Stimulated activated effector memory CD8-positive, alpha-beta T cell treated with anti-CD3 and anti-CD28 coated beads, Interleukin-12 subunit alpha, Interleukin-12 subunit beta, amount 100 ng/mL, for 72 hours (primary cell): ENCODE results near the gene HMGCS2.

Source experiments
- ATAC-seq: fragments of 150-1000 bp; cut with Tn5 transposase; 2 replicates; pipeline ENCODE4 v1.10.0; 2021
- DNase-seq, 2 donors: peaks; one replicate each; pipeline ENCODE4 v3.0.0; 2021 to 2022; ENCODE audit warnings: low spot score in 2 of 2
- H3K27ac Mint-ChIP-seq: one replicate; pipeline ENCODE4 v1.8.0; 2022; ENCODE audit warnings: mild to moderate bottlenecking, mixed read lengths
- H3K36me3 Mint-ChIP-seq: one replicate; pipeline ENCODE4 v1.8.0; 2022; ENCODE audit warnings: mild to moderate bottlenecking, mixed read lengths
- H3K4me1 Mint-ChIP-seq: one replicate; pipeline ENCODE4 v1.8.0; 2022; ENCODE audit warnings: mixed read lengths
- H3K4me3 Mint-ChIP-seq: one replicate; pipeline ENCODE4 v1.8.0; 2022; ENCODE audit warnings: mild to moderate bottlenecking, mixed read lengths
- H3K9me3 Mint-ChIP-seq: one replicate; pipeline ENCODE4 v1.8.0; 2022; ENCODE audit warnings: mixed read lengths

HMGCS2 gene

DNA sequence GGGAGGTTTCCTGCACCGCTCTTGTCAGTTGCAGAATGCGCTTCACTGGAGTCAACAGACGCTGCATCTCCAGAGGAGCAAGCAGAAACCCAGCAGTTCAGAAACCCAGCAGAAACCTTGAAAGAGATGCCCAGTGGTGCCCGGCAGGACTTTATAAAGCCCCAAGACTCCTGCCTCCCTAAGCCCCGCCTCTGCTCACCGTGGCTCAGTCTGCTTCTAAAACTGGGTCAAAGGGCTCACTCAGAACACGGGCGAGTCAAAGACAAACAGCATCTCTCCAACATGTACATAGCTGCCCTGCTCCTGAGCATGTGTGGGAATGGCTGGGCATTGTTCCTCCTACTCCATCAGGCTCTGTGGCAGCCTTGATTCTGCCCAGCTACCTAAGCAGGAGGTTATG is at the start of gene HMGCS2:
HMGCS2 (minus strand) TSS at position 128 of the 400 bp plus-strand sequence; CDS start at position 67, 61 bp downstream.
- Mint-ChIP-seq H3K36me3 (no peaks in the 10 kb centered on the region), H3K27ac (no peak within 1 kb of the TSS), H3K4me1 (no peaks in the 10 kb centered on the region), H3K4me3 (no peak within 1 kb of the TSS), H3K9me3 (no peaks in the 10 kb centered on the region)
- ATAC-seq = peak; percentile 13
- DNase-seq = no peak

DNA sequence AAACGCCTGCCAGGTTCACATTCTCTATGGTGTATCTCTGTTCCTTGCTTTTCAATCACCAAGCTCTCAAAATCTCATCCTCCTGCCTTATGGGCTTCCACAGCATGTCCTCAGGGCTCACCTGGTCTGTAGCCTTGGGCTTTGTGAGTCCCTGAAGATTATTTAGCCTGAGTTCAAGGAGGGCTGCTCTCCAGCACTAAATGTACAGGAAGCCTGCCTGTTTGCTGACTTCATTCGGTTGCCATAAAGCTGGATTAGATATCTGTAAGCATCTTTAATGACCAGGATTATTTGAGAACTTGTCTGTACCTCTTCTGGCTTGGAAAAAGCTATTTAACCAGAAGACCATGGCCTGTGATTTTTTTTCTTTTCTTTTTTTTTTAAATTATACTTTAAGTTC is 49.5 kb upstream of the HMGCS2 start:
- Mint-ChIP-seq H3K27ac (no peak overlapping the region), H3K9me3 (peaks cover 3% of the 10 kb centered on the region), H3K4me1 (no peaks in the 10 kb centered on the region), H3K36me3 (no peaks in the 10 kb centered on the region), H3K4me3 (no peak overlapping the region)
- ATAC-seq (no peak), DNase-seq (no peak)

DNA sequence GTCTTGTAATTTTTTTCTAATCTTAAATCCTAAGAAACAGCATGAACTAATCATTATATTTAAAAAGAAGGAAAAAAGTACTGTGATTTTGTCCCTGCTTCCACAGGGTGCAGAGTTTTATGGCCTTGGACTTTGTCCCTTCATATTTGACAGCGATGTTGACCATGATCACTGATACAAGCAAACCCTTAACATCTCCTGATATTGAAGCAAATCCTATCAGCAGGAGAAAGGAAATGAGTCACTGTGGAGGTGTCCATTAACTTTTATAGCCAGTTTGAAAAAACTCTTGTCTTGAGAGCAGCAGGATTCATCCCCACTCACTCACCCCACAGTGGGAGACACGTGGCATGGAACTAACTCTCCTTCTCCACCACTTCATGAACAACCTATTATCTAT is 47.7 kb upstream of the HMGCS2 start:
- peak overlapping the region; percentile 30 for H3K27ac Mint-ChIP-seq
- peaks cover 3% of the 10 kb centered on the region for H3K9me3 Mint-ChIP-seq
- ATAC-seq (no peak), DNase-seq (peak in 1 of 2 donors; percentile 29)
- H3K36me3 Mint-ChIP-seq = no peaks in the 10 kb centered on the region
- no peak overlapping the region for H3K4me3 Mint-ChIP-seq
- no peaks in the 10 kb centered on the region for H3K4me1 Mint-ChIP-seq

DNA sequence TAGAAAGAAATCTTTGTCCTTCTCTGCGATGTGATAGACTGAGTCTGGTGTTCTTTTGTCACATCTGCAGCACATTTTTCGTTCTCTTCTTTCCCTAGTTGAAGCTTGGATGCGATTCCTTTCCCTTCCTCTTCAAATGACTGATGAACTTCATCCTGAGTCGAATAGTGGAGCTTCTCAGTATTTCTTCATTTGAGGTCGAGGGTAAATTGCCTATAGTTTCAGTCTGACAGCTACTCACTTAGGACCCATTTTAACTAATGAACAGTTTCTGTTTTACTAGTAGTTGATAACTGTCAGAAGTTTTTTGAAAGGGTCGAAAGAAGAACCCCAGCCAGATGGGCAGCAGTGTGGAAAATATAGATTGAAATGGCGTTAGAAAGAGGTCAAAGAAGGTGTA is 47.2 kb upstream of the HMGCS2 start:
- ATAC-seq (no peak), DNase-seq (peak in 1 of 2 donors; percentile 23)
- Mint-ChIP-seq H3K27ac (peak overlapping the region; percentile 30), H3K4me3 (no peak overlapping the region), H3K9me3 (peaks cover 3% of the 10 kb centered on the region), H3K36me3 (no peaks in the 10 kb centered on the region), H3K4me1 (no peaks in the 10 kb centered on the region)

DNA sequence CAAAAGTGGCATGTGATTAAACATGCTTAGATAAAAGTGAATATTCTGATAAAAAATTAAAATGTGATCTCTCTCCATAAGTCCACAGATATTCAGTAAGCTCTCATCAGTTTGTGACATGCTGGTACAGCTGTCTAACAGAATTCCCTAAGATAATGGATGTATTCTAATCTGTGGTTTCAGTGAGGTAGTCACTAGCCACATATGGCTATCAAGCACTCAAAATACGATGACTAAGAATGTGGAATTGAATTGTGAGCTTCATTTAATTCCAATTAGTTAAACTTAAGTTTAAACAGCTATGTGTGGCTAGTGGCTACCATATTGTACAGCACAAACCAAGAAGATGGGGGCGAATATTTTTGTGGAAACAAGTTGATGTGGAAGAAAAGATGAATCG is 46.7 kb upstream of the HMGCS2 start:
- H3K4me3 Mint-ChIP-seq = no peak overlapping the region
- H3K9me3 Mint-ChIP-seq = peaks cover 3% of the 10 kb centered on the region
- H3K36me3 Mint-ChIP-seq = no peaks in the 10 kb centered on the region
- no peaks in the 10 kb centered on the region for H3K4me1 Mint-ChIP-seq
- no peak for ATAC-seq
- no peak for DNase-seq
- H3K27ac Mint-ChIP-seq = no peak overlapping the region

DNA sequence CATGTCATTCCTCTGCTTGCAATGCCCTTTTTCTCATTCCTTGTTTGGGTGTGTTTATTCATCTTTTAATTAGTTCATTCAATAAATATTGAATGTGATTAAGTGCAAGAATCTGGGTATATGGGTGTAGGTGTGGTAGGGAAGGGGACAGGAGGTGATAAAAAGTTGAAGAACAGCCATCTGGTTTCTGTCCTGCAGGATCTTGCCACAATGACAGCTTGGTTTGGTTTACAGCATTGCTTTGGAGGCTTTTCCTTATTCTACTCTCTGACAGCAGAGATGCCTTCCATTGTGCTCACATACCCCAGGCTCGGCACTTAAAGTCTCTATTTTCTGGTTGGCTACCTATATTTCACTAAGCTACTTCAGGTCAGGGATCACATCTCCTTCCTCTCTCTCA is 45.6 kb upstream of the HMGCS2 start:
- DNase-seq (no peak), ATAC-seq (no peak)
- H3K4me1 Mint-ChIP-seq = no peaks in the 10 kb centered on the region
- H3K9me3 Mint-ChIP-seq = no peaks in the 10 kb centered on the region
- no peaks in the 10 kb centered on the region for H3K36me3 Mint-ChIP-seq
- no peak overlapping the region for H3K27ac Mint-ChIP-seq
- no peak overlapping the region for H3K4me3 Mint-ChIP-seq

DNA sequence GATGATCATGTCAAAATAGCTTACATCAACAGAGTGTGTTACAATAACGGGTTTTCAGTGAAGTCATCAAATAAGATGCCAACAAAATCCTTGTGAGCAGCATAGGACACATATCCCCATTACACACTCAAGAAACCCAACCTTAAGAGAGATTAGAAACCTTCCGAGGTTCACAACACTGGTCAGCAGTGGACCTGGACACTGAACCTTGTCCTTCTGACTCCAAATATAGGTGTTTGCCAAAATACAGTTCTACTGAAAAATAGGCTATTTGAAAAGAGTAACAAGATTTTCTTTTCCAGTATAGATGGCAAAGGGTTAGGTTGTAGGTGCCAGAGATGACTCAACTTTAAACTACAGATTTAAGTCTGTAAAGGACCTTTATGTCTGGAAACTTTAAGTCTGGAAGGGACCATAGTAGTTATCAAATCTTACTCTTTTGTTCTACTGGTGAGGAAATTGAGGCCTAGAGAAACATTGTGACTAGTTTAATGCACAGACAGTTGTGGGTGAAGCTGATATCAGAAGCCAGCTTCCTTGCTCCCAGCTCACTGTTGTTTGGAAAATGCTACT is 43.4 kb upstream of the HMGCS2 start:
- H3K27ac Mint-ChIP-seq = no peak overlapping the region
- H3K36me3 Mint-ChIP-seq = no peaks in the 10 kb centered on the region
- peak in 1 of 2 donors; percentile 23 for DNase-seq
- no peak for ATAC-seq
- no peaks in the 10 kb centered on the region for H3K9me3 Mint-ChIP-seq
- no peaks in the 10 kb centered on the region for H3K4me1 Mint-ChIP-seq
- H3K4me3 Mint-ChIP-seq = no peak overlapping the region

DNA sequence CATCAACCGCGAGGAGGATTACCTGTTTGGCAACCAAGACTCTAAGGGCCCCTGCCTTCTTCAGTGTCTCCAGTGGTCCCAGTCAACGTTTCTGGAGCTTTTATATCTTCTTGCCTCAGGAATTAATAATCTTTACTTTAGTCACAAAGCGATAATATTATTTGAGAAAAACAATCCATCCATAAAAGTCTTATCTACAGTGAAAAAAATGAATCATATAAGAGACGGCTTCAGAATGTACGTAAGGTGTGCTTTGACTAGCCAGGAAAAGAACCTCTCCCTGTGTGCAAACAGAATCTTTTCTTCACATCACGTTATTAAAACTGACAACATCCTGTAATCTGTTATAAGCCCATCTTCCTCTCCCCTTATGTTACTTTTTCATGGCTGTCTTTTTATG is 42.7 kb upstream of the HMGCS2 start, which contains the start of gene REG4:
REG4 (minus strand) TSS at position 74 of the 400 bp plus-strand sequence. CDS start 2,691 bp downstream, outside the sequence.
- Mint-ChIP-seq H3K27ac (no peak within 1 kb of the TSS), H3K4me3 (no peak within 1 kb of the TSS), H3K4me1 (no peaks in the 10 kb centered on the region), H3K36me3 (no peaks in the 10 kb centered on the region), H3K9me3 (no peaks in the 10 kb centered on the region)
- DNase-seq = no peak
- ATAC-seq = no peak

DNA sequence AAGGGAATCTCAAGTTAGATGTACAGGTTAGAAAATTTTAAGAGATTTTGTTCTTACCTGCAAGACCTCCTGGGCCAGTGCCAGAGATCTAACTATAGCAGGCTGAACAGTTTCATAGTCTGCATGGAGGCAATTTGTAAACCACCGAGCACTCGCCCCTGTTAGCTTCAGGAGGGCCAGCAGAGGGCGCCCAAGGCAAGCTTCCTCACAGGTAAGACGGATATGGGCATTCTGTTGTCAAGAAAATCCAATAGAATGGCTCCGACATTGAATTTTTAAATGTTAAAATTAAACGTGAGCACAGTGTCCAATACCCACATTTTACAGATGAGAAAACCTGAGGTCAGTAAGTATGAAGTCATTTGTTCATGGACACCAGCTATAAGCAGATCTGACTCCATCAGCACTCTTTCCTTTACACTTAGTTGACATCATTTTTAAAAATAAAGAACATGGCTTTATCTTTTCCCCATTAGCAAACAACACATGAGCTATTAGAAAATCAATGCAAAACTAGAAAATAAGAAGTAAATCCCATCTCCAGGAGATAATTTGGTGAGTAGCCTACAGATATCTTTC is 40.4 kb upstream of the HMGCS2 start:
- no peaks in the 10 kb centered on the region for H3K36me3 Mint-ChIP-seq
- no peak overlapping the region for H3K27ac Mint-ChIP-seq
- peak; percentile 29 to 73 for DNase-seq
- ATAC-seq = peak; percentile 77
- H3K4me3 Mint-ChIP-seq = no peak overlapping the region
- no peaks in the 10 kb centered on the region for H3K9me3 Mint-ChIP-seq
- H3K4me1 Mint-ChIP-seq = no peaks in the 10 kb centered on the region

DNA sequence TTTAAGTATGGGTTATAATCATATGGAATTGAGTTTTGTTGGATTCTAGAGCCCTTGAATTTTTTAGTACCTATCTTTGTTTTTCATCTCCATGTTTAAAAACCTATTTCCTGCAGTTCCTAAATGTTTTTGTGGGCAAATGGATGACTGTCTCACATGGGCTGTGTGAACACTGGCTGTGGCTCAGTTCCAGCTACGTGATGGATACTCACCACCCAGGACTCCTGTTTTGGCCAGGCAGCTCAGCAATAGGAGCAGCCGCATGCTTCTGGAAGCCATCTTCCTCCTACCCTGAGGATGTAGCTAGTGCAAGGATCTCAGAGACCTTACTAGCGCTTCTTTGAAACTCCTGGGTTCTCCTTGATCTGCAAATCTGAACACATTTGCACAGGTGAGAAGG is 39.8 kb upstream of the HMGCS2 start:
- no peak for DNase-seq

DNA sequence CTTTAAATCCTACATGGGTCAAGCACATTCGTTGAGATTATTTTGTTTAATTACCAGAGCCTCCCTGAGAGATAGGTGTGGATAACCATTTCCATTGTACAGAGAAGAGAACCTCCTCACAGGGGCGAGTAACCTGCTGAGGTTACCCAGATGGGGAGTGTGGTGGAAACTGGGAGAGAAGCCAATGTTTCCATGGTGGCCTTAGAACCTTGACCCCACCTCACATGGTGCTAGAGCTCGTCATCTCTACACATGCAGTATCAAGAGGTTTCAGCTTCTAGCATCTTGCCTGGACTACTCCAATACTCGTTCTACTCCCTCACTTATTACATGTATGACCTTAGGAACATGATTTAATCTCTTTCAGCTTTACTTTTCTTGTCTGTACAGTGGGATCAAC is 37.8 kb upstream of the HMGCS2 start:
- H3K36me3 Mint-ChIP-seq = no peaks in the 10 kb centered on the region
- H3K9me3 Mint-ChIP-seq = no peaks in the 10 kb centered on the region
- no peaks in the 10 kb centered on the region for H3K4me1 Mint-ChIP-seq
- H3K27ac Mint-ChIP-seq = no peak overlapping the region
- H3K4me3 Mint-ChIP-seq = no peak overlapping the region
- DNase-seq (peak in 1 of 2 donors; percentile 22), ATAC-seq (no peak)

More for the DNA sequence above, 39.8 kb upstream of the HMGCS2 start:
- no peaks in the 10 kb centered on the region for H3K9me3 Mint-ChIP-seq
- no peak for ATAC-seq
- no peaks in the 10 kb centered on the region for H3K36me3 Mint-ChIP-seq
- no peak overlapping the region for H3K27ac Mint-ChIP-seq
- no peaks in the 10 kb centered on the region for H3K4me1 Mint-ChIP-seq
- H3K4me3 Mint-ChIP-seq = no peak overlapping the region

DNA sequence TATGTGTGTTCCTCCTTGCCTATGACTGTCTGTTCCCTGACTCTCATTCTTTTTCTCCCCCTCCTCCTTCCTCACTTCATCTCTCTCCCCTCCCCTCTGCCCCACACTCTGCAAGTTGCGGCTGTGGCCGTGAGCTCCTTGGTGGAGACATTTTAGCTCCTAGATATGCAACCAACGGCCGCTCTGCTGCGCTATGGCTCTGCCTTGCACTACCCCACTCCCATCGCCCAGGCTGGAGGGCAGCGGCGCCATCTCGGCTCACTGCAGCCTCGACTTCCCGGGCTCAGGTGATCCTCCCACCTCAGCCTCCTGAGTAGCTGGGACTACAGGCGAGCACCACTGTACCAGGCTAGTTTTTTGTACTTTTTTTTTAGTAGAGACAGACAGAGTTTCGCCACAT is 37.0 kb upstream of the HMGCS2 start:
- Mint-ChIP-seq H3K36me3 (no peaks in the 10 kb centered on the region), H3K4me3 (no peak overlapping the region), H3K9me3 (no peaks in the 10 kb centered on the region), H3K4me1 (no peaks in the 10 kb centered on the region), H3K27ac (no peak overlapping the region)
- no peak for DNase-seq
- no peak for ATAC-seq

DNA sequence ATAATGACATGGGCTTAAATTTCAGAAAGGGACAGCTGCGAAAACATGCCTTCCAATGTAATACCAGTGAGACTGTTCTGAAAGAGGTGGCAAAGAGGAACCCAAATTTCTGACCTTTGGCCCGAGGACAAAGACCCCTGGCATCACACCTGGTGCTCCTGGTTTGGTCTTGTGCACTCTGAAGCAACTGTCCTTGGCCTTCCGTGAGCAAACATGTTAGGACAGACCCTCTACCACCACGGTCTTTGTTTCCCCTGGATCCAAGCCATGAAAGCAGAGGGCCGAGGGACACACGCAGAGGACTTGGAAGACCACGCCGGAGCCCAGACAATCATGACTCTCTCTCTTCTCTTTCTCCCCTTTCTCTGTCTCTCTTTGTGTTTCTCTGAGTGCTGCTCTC is 36.5 kb upstream of the HMGCS2 start:
- no peak overlapping the region for H3K27ac Mint-ChIP-seq
- H3K9me3 Mint-ChIP-seq = no peaks in the 10 kb centered on the region
- no peak overlapping the region for H3K4me3 Mint-ChIP-seq
- H3K36me3 Mint-ChIP-seq = no peaks in the 10 kb centered on the region
- no peak for ATAC-seq
- DNase-seq = peak in 1 of 2 donors; percentile 26
- H3K4me1 Mint-ChIP-seq = no peaks in the 10 kb centered on the region

DNA sequence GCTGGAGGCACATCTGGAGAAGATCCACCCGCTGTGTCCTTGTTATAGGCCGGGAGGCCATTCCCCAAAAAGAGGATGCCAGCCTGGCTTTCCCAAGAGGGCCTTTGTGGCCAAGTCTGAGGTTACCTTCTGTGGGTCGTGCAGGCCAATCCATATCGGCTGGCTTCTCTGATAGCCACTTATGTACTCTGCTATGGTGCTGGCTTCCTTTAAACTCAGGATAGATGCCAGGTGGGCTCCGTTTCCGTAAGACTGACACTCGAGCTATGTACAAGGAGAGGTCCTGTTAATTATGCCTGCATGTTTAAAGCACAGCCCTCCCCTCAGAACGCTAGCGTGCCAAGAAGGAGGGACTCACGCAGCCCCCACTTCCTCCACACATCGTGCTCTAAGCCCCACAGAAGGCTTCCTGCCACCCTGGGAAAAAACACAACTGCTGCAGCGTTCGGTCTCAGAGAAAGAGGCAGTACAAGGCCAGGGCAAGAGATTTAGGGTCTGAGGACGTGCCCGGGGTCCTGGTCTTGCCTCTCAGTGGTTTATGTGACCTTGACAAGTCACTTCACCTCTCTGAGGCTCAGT is 31.0 kb upstream of the HMGCS2 start:
- no peaks in the 10 kb centered on the region for H3K9me3 Mint-ChIP-seq
- ATAC-seq (no peak), DNase-seq (peak in 1 of 2 donors; percentile 33)
- no peaks in the 10 kb centered on the region for H3K4me1 Mint-ChIP-seq
- H3K36me3 Mint-ChIP-seq = no peaks in the 10 kb centered on the region
- no peak overlapping the region for H3K27ac Mint-ChIP-seq
- no peak overlapping the region for H3K4me3 Mint-ChIP-seq

DNA sequence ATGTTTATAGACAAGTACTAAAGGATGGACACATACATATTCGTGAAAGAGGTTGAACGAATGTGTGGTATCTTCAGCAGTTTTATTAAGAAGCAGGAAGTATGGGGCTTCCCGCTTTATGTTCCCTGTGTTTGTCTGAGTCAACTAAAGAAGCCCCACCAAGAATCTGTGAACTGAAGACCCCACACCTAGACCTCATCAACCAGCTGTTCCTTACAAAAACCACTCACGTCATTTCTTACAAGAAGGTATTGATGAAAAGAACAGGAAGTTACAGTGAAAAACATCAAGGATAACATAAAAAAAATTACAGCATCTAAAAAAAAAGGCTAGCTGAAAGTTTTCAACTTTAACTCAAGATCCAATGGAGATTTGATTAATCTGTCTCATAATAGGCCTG is 30.3 kb upstream of the HMGCS2 start:
- Mint-ChIP-seq H3K9me3 (no peaks in the 10 kb centered on the region), H3K27ac (no peak overlapping the region), H3K36me3 (no peaks in the 10 kb centered on the region), H3K4me3 (no peak overlapping the region), H3K4me1 (no peaks in the 10 kb centered on the region)
- ATAC-seq (no peak), DNase-seq (no peak)

DNA sequence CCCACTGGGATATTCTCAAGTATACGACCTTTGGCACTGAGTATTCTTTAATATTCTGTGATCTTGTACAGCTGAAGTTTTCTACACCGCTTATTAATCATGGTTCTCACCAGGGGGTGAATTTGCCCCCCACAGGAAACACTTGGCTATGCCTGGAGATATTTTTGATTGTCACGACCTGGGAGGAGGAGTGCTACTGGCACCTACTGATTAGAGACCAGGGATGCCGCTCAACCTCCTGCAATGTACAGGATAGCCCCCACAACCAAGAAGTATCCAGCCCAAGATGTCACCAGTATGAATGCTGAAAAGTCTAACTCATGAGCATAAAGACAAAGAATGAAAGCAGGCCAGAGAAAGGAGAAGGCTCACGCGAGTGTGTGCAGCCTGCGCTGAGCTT is 28.9 kb upstream of the HMGCS2 start:
- Mint-ChIP-seq H3K27ac (peak overlapping the region; percentile 36), H3K9me3 (no peaks in the 10 kb centered on the region), H3K4me3 (no peak overlapping the region), H3K36me3 (no peaks in the 10 kb centered on the region), H3K4me1 (no peaks in the 10 kb centered on the region)
- DNase-seq = no peak
- no peak for ATAC-seq
